HG03469 (cell line): Measurements from ENCODE around the gene REC114.
"Not testable (repeated sequence)": the region's sequence is repeated elsewhere in the genome, so short reads cannot be mapped to it uniquely, and the experiment has no call there.

Experiments used
- ATAC-seq: cut with Tn5 transposase; IDR thresholded peaks from one replicate; pipeline ENCODE4 v1.9.1; 2021; ENCODE audit warnings: mild to moderate bottlenecking, moderate library complexity, moderate number of reproducible peaks; ENCODE audit not compliant: unreplicated experiment

Gene REC114

DNA sequence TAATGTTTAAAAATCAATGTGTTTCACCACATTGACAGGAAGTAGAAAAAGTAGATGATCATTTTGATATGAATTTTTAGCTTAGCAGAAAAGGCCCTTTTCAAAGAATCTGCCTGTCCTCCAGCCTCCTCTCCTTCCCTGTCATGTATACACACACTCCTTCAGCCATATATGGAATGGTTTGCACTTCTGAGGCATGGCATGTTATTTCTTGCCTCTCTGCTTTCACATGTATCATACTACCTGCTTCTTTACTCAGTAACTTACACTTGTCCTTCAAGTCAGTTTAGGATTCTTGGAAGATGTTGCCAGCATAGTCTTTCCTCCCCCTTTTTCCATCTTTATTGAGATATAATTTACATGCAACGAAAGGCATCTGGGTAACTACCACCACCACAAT is 79.0 kb downstream of the REC114 start:
- no peak for ATAC-seq

DNA sequence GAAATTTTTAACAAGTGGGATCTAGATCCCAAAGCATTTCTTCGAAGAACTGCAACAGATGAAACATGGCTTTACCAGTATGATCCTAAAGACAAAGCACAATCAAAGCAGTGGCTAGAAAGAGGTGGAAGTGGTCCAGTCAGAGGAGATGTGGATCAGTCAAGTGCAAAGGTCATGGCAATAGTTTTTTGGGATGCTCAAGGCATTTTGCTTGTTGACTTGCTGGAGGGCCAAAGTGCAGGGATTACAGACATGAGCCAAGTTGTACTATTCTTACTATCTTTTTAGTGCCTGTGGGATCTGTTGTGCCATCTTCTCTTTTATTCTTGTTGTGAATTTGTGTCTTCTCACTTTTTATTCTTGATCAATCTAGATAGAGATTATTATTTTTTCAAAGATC is 82.0 kb downstream of the REC114 start:
- no peak for ATAC-seq

DNA sequence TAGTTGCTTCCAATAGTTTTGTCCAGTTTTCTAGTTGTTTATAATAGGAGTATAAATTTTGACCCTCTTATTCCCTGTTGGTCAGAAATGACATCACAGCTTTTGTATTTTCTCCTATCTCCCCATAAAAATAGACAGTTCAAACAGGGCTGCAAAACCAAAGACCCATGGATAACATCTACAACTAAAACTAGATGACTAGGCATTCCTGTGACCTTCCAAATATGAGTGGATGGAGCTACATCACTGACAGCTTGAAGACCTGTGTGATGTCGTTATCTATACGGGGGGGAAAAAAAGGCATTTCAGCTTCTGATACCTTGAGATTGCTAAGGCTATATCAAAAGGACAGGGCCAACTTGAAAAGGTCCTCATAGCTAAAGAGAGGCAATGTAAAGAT is 84.6 kb downstream of the REC114 start:
- no peak for ATAC-seq

DNA sequence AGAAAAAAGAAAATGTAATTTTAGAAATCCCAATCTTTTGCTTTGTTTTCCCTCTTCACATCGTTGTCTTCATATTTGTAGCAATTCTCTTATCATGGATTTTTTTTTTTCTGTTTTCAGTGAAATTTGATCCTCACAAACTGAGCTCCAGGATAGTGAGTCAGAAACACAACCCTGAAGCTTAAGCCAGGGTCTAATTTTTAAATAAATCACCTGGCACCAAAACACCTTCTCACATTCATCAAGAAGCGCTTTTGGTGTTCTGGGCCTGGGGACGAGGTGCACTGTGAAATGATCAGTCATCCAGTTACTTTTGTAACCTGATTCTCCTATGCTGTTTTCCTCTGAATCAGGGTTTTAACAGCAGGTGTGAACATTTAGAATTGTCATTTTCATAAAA is 87.7 kb downstream of the REC114 start:
- no peak for ATAC-seq

DNA sequence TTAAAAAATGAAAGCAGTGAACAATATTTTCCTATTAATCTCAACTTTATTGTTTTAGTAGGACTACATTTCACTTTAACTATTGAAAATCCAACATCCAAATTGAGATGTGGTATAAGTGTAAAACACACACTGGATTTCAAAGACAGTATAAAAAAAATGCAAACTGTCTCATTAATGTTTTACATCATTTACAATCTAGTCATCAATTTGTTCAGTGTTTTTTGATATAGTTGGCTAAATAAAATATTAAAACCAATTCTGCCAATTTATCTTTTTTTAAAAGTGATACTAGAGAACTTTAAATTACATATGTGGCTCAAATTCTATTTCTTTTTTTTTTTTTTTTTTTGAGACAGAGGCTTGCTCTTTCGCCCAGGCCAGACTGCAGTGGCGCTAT is 95.2 kb downstream of the REC114 start:
- ATAC-seq, result no peak

DNA sequence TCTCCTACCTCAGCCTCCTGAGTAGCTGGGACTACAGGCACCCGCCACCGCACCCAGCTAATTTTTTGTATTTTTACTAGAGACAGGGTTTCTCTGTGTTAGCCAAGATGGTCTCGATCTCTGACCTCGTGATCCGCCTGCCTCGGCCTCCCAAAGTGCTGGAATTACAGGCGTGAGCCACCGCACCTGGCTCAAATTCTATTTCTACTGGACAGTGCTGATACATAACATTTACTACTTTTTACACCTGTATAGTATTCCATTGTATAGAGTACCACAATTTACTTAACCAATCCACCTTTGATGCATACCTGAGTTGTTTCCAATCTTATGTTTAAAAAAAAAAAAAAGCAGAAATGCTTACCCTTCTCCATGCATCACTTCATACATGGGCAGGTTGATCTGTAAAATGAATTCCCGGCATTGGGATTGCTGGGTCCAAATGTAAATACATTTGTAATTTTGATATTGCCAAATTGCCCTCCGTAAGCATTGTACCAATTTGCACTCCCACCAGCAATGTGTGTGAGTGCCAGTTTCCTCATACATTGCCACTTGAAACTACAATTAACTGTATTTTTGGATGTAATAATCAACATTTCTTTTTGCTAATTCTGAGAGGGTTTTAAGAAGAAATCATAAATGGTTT is 95.7 kb downstream of the REC114 start:
- no peak for ATAC-seq

DNA sequence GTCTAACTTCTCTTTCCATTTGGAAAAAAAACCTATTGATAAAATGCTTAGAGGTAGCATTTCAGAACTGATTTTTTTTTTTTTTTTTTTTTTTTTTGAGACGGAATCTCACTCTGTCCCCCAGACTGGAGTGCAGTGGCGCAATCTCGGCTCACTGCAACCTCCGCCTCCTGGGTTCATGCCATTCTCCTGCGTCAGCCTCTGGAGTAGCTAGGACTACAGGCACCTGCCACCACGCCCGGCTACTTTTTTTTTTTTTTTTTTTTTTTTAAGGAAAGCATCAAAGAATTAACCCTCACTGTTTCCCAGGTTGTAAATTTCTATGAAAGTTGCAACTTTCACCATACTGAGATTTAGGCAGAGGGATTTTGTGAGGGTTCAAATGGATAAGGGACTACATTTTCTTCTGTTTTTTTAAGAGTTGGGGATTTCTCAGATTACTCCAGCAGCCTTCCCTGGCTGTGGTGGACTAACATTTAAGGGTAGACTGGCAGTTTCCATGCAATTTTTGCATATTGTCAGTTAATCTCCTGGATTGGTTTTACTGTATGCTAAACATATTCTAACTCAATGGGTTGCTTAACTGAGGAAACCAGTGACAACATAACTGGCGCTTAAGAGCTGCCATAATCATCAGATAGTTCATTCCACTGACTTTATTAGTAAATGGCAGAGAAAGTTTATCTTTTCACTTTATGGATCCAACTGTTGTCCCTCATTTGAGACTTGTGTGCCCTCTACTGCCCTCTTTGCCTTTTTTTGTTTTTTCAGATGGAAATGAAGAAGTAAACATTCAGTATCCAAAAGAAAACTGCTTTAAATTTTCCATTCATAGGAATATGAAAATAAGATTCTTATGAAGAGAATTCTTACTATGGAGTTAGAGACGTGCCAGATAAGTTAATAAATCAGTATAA is 96.5 kb downstream of the REC114 start:
- ATAC-seq, result no peak

DNA sequence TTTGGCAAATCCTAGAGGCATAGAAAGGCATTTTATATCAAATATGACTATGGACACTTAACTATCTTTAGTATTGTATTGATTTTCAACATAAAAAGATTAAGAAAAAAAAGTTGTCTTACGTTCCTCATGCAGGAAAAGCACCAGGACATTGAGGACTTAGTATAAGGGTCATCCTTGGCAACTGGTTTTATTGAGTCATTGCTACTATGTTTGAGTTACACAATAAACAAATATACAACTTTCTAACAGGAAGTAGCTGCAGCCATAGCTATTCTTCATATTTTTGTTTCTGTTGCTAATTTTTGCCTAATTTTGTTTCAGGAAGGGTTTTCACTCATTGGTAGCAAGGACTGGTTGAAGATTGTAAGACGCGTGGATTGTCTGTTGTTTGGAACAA is 97.2 kb downstream of the REC114 start:
- no peak for ATAC-seq

DNA sequence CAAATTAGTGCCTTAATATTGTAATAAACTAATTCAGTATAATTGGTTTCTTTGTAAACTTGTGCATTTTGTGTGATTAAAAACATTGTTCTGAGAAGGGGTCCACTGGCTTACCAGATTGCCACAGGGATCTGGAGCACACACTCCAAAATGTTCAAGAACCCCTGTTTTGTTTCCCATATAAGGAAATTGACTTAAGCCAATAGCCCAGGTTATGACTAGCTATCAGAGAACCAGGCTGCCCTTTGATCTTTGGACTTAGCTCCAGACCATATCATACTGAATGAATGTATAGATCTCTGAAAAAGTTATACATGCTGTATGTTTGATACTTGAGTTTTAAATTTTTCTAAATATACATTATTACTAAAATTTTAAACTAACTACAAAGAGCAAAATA is 98.5 kb downstream of the REC114 start:
- ATAC-seq, result no peak

DNA sequence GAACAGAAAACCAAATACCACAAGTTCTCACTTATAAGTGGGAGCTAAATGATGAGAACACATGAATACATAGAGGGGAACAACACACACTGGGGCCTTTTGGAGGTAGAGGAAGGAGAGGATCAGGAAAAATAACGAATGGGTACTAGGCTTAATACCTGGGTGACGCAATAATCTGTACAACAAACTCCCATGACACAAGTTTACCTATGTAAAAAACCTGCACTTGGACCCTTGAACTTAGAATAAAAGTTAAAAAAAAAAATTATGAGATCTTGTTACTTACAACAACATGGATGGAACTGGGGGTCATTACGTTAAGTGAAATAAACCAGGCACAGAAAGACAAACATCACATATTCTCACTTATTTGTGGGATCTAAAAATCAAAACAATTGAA is 106.0 kb downstream of the REC114 start:
- not testable (repeated sequence) for ATAC-seq

DNA sequence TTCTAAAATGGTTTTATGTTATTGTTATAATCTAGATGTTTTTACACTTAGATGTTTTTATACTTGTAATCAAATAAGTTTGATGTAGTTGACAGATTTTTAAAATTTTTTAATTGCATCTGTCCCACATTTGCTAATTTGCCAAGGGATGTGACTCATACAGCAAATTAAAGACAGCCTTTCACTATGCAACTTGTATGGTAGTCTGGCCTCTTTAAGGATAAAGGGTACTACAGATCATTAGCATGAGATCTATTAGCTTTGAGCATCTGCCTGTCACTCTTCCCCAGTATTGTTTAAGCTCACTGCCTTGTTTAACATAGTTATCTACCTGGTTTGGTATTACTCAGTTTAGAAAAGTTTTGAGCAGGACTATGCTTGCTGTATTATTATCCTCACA is 107.2 kb downstream of the REC114 start:
- ATAC-seq, result no peak

DNA sequence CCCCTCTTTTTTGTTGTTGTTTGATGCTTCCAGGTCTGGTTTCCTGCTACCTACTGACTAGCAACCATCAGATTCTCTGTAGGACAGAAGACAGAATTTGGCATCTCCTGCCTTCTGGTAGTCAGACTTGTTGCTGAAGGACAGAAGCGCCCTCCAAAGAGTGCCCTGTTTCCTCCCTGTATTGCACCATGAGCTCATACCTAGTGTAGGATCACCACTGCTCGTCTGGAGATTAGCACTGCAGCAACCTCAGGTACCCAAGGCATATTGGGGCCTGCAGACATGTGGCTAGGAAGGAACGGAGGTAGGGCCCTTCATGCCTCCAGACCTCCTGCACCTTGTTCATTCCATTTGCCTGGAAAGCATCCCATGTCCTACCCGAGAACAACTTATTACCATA is 112.1 kb downstream of the REC114 start:
- no peak for ATAC-seq

DNA sequence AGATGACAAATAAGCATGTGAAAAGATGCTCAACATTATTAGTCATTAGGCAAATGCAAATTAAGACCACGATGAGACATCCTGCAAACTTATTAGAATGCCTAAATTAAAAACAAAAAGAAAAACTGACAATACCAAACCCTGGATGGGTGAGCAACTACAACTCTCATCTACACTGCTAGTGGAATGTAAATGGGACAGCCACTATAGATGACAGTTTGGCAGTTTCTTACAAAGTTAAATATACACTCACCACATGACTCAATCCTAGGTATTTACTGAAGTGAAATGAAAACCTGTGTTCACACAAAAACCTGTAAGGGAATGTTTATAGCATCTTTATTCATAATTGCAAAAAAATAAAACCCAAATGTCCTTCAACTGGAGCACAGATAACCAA is 115.6 kb downstream of the REC114 start:
- no peak for ATAC-seq

DNA sequence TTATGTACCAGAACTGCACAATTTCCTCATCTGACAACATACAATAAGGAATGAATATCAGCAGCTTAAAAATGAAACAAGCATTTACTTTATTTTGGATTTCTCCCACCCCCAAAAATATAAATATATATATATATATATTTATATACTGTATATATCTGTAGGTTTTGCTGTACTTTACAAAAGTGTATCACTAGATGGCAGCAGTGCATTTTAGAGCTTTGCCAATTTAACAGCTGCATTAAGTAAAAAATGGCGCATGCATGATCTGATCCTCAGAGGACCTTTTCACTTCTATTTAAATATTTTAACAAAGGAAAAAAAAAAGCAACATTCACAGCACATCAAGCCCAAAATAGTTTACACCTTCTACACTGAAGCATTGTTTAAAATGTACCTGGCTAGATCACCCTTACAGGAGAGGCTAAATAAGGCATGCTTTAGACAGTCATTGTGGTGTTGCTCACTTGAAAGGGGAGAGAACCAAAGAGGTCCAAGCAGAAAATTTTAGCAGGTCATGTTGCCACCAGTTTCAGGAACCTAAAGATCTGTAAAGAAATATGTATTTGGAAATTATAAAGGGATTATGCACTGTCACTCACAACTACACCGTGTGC is 117.6 kb downstream of the REC114 start:
- ATAC-seq, result no peak

DNA sequence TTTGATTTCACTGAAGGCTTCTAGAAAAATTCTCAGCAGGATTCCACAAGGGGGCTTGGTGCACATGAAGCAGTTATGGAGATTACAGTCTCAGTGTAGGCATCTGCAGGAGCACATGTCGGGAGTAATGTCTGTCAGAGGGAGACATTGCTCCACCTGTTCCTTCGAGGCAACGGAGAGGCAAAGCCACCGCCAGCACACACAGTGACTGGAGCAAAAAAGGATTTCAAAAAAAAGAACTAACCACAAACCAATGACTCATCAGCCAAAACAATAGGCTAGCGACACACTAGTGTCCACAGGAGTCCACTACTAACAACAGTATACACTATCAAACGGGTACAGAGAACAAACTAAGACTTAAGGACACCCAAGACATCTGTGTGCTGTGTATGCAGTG is 121.3 kb downstream of the REC114 start:
- no peak for ATAC-seq

DNA sequence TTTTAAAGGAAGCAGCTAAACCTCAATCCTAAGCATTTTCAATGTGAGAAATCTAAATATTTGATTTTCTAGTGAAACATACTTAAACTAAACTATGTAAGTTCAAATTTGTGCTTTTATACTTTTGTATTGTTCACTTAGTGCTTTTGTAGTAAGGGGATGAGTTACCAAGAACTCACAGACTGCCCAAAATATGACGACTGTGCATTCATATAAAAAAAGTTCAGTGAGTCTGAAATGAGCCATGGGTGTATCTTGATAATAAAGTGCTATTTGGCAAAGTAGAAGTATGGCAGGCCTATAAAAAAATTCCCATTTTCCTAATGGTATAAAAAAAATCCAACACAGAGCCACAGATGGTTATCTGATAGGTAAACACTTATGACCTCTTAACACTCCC is 124.1 kb downstream of the REC114 start:
- no peak for ATAC-seq

DNA sequence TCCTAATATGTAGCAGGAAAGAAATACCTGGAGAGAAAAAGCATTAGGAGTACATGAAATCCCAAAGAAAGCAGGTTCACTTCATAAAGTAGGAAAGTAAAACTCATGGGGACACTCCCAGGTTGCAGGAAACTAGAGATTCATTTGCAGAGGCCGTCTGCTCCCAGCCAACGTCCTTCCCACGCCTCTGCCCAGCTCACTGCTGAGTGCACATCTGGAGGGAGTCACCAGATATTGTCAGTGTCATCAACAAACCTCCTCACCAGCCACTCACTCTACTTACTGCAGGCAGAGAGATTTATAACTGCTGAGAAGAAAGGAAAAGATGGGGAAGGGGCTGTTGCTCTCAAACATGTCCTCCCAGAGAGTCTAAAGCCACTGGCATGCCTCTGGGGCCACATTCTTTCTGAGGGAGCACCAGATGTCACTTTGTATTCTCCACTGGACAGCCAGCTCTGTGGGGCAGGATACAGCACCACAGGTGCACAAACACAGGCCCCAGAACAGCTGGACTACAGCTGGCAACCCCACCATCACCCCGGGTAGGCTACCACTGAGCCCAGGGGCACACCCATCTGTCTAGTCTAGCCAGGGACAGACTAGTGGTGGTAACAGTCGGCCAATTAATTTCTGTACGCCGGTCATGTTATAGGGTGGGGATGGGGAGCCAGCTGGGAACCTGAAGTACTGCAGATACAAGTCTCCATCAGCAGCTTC is 125.8 kb downstream of the REC114 start:
- ATAC-seq, result no peak

DNA sequence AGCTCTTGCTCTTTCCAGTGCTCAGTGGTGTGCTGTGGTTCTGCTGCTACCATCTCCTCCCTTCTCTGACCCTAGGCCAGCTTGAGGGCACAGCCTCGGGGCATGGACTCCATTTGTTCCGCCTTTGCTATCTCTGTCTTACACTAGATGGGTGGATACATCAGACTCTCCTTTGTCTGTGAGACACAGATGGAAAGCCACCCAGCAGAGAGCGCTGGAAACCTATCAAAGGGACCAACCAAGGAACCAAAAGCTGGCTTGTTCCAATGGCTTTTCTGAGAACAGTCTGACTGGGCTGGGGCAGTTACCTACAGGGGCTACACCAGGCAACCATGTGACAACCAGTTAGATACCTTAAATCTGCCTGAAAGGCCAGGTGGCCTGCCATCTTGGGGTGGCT is 126.4 kb downstream of the REC114 start:
- no peak for ATAC-seq

DNA sequence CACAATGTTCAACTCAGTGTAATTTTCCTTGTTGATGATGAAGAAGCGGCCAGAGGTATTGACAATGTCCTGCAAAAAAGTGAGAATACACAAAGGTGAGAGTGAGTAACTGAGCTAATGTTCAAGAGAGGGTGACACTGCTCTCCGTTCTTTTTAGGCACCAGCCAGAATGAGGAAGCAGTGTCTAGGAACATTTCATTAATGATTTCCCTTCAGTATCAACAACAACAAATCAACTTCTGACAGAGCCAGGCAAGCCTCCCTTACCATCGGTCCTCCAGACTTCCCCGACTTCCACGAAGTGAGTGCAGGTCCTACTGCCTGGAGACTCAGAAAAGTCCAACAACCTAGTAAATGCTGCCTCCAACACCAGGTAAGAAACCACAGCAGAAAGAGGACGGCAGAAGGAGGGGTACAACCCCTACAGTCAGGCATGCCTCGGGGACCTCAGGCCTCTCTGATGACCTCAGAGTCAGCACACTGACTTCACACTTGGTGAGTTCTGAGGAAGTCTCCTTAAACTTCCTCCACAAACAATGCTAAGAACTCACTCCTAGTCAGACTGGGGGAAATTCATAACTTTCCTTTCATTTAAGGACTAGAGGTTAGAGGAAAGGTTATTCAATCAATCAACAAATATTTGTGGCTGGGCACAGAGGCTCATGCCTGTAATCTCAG is 127.5 kb downstream of the REC114 start:
- ATAC-seq, result no peak

DNA sequence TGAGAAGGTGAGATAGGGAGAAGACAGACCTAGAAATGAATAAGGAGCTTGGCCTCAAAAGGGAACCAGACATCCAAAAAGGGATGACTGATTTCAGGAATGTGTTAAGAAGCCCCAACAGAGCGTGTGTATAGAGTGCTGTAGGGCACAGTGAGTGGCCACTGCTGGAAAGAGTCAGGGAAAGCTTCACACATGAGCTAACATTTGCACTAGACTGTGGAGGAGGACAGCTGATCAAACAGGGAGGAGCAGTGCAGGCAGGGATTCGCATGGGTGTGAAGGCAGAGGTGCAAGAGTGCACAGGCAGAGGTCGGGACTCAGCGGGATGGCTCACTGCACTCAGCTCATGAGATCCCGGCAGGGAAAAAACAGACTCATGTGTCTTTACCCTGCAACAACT is 128.4 kb downstream of the REC114 start:
- no peak for ATAC-seq

DNA sequence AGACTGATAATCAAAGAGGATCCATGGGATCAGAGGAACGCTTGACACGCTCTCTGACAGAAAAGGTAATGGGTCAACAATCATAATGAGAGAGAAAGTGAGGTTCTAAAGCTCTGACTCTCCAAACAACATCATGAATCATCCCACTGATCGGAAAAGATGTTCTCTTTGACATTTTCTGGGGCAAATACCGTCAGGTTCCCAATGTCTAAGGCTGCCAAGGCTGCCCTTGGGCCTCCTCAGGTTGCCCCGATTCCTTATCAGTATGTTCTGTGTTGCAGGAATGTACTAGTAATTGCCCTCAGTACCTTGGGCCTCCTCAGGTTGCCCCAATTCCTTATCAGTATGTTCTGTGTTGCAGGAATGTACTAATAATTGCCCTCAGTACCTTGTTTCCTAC is 129.3 kb downstream of the REC114 start:
- no peak for ATAC-seq
